Mesenchymal stem cell (in vitro differentiated cells and primary cell): Measurements from ENCODE around the gene TBC1D10A.
A peak's percentile ranks its signal among the peaks of the same experiment; 100 is the strongest.

ENCODE experiments used
- DNase-seq: peaks from one replicate; pipeline ENCODE4 v3.0.0-alpha.2; 2013
- H2AFZ ChIP-seq: one replicate; pipeline ENCODE4 v1.6.1; 2013; ENCODE audit warnings: low read depth, mild to moderate bottlenecking, control low read depth, inconsistent platforms, low read length, moderate library complexity
- H2AK5ac ChIP-seq: 2 replicates; pipeline ENCODE4 v1.6.1; 2013; ENCODE audit warnings: low read length, moderate library complexity, mild to moderate bottlenecking, inconsistent platforms; ENCODE audit not compliant: severe bottlenecking
- H2BK120ac ChIP-seq: one replicate; pipeline ENCODE4 v1.6.1; 2013; ENCODE audit warnings: low read depth, mild to moderate bottlenecking, inconsistent platforms, low read length, moderate library complexity
- H2BK12ac ChIP-seq, 2 experiments: one replicate each; pipeline ENCODE4 v1.6.1; 2013; ENCODE audit warnings: inconsistent platforms in 2 of 2, low read length in 2 of 2, mild to moderate bottlenecking in 2 of 2, moderate library complexity in 2 of 2, control low read depth in 1 of 2
- H2BK15ac ChIP-seq: one replicate; pipeline ENCODE4 v1.6.1; 2013; ENCODE audit warnings: mild to moderate bottlenecking, low read depth, inconsistent platforms; ENCODE audit not compliant: poor library complexity, severe bottlenecking
- H2BK5ac ChIP-seq: 2 replicates; pipeline ENCODE4 v1.6.1; 2013; ENCODE audit warnings: low read depth, mild to moderate bottlenecking, low read length, control low read depth, inconsistent platforms; ENCODE audit not compliant: poor library complexity, severe bottlenecking
- H3K14ac ChIP-seq, 2 experiments: one replicate each; pipeline ENCODE4 v1.6.1; 2013; ENCODE audit warnings: inconsistent platforms in 2 of 2, low read length in 2 of 2, control low read depth in 1 of 2, mild to moderate bottlenecking in 1 of 2, moderate library complexity in 1 of 2
- H3K18ac ChIP-seq, 2 experiments: one replicate each; pipeline ENCODE4 v1.6.1; 2013; ENCODE audit warnings: inconsistent platforms in 2 of 2, low read length in 2 of 2, control low read depth in 1 of 2, low read depth in 1 of 2, mild to moderate bottlenecking in 1 of 2
- H3K23ac ChIP-seq, 2 experiments: one replicate each; pipeline ENCODE4 v1.6.1; 2013; ENCODE audit warnings: inconsistent platforms in 2 of 2, low read length in 2 of 2, mild to moderate bottlenecking in 2 of 2, moderate library complexity in 2 of 2, control low read depth in 1 of 2
- H3K27ac ChIP-seq: 2 replicates; pipeline ENCODE4 v1.5.1; 2013; ENCODE audit warnings: mild to moderate bottlenecking, moderate library complexity, low read length, control low read depth, inconsistent platforms; ENCODE audit not compliant: poor library complexity, severe bottlenecking
- H3K27me3 ChIP-seq, 2 experiments: 2 replicates each; pipeline versions ENCODE4 v1.6.1 to v1.7.0; 2013; ENCODE audit warnings: low read length in 2 of 2, mild to moderate bottlenecking in 2 of 2, moderate library complexity in 2 of 2, control low read depth in 1 of 2, inconsistent platforms in 1 of 2; ENCODE audit not compliant: control insufficient read depth in 1 of 2, insufficient read depth in 1 of 2
- H3K36me3 ChIP-seq, 2 experiments: 2 replicates each; pipeline versions ENCODE4 v1.6.1 to v1.7.0; 2013; ENCODE audit warnings: low read length in 2 of 2, control low read depth in 1 of 2, inconsistent platforms in 1 of 2, low read depth in 1 of 2, mild to moderate bottlenecking in 1 of 2; ENCODE audit not compliant: insufficient read depth in 2 of 2, control insufficient read depth in 1 of 2
- H3K4ac ChIP-seq, 2 experiments: one replicate each; pipeline ENCODE4 v1.6.1; 2013; ENCODE audit warnings: inconsistent platforms in 2 of 2, low read length in 2 of 2, mild to moderate bottlenecking in 2 of 2, moderate library complexity in 2 of 2, control low read depth in 1 of 2, low read depth in 1 of 2
- H3K4me1 ChIP-seq: 2 replicates; pipeline ENCODE4 v1.6.1; 2013; ENCODE audit warnings: low read depth, low read length, control low read depth; ENCODE audit not compliant: control insufficient read depth, insufficient read depth
- H3K4me2 ChIP-seq: 2 replicates; pipeline ENCODE4 v1.6.1; 2013; ENCODE audit warnings: low read length, mild to moderate bottlenecking, inconsistent platforms; ENCODE audit not compliant: poor library complexity, severe bottlenecking
- H3K4me3 ChIP-seq, 2 experiments: 2 replicates each; pipeline versions ENCODE4 v1.5.1 to v1.7.0; 2013; ENCODE audit warnings: low read length in 2 of 2, mild to moderate bottlenecking in 2 of 2, control low read depth in 1 of 2, low read depth in 1 of 2; ENCODE audit not compliant: insufficient read depth in 1 of 2
- H3K79me1 ChIP-seq: replicated peaks from 2 replicates; pipeline ENCODE4 v1.6.1; 2013; ENCODE audit warnings: mild to moderate bottlenecking, control low read depth, low read length, inconsistent platforms; ENCODE audit not compliant: poor library complexity, severe bottlenecking
- H3K9ac ChIP-seq: 2 replicates; pipeline ENCODE4 v1.7.0; 2013; ENCODE audit warnings: mild to moderate bottlenecking, low read length, moderate library complexity
- H3K9me3 ChIP-seq: 2 replicates; pipeline ENCODE4 v1.7.0; 2013; ENCODE audit warnings: mild to moderate bottlenecking, low read length; ENCODE audit not compliant: control insufficient read depth
- H4K8ac ChIP-seq: one replicate; pipeline ENCODE4 v1.6.1; 2013; ENCODE audit warnings: inconsistent platforms, mild to moderate bottlenecking, low read length, moderate library complexity
- H4K91ac ChIP-seq: one replicate; pipeline ENCODE4 v1.6.1; 2013; ENCODE audit warnings: mild to moderate bottlenecking, low read length, inconsistent platforms
- WGBS: methylation state at CpG from one replicate; pipeline ENCODE4 v1.1.7; 2013; ENCODE audit warnings: mixed read lengths; 5-methylcytosine and 5-hydroxymethylcytosine counted together

The TBC1D10A gene

GRCh38 chr22:30272781-30273601 lies 53.8 kb downstream of the TBC1D10A start:
- Histone ChIP-seq H3K23ac (no peak overlapping the region), H2AFZ (no peak overlapping the region), H3K4ac (no peak overlapping the region), H2BK5ac (no peak overlapping the region), H2AK5ac (no peak overlapping the region), H3K9me3 (no peaks in the 10 kb centered on the region), H3K4me3 (no peak overlapping the region), H3K4me1 (peaks cover 6% of the 10 kb centered on the region), H3K79me1 (no peaks in the 10 kb centered on the region), H3K18ac (no peak overlapping the region), H3K9ac (no peak overlapping the region), H4K91ac (no peak overlapping the region), H3K4me2 (no peak overlapping the region), H4K8ac (no peak overlapping the region), H2BK120ac (no peak overlapping the region), H2BK15ac (no peak overlapping the region), H2BK12ac (no peak overlapping the region), H3K27ac (no peak overlapping the region), H3K27me3 (no peaks in the 10 kb centered on the region), H3K14ac (no peak overlapping the region), H3K36me3 (peaks cover 0 to 4% of the 10 kb centered on the region in 2 experiments)
- 84% methylated on average over 14 of the region's 16 CpGs for WGBS
- DNase-seq: no peak

GRCh38 chr22:30270832-30271231 lies 55.9 kb downstream of the TBC1D10A start:
- Histone ChIP-seq H3K4me3 (no peak overlapping the region), H3K23ac (no peak overlapping the region), H4K8ac (no peak overlapping the region), H3K36me3 (peaks cover 0 to 3% of the 10 kb centered on the region in 2 experiments), H2BK12ac (no peak overlapping the region), H2BK120ac (no peak overlapping the region), H3K18ac (no peak overlapping the region), H3K9me3 (no peaks in the 10 kb centered on the region), H3K9ac (no peak overlapping the region), H2AFZ (no peak overlapping the region), H3K27ac (no peak overlapping the region), H2BK15ac (no peak overlapping the region), H3K14ac (peak overlapping the region in 1 of 2 experiments; percentile 71), H2BK5ac (no peak overlapping the region), H2AK5ac (no peak overlapping the region), H3K79me1 (no peaks in the 10 kb centered on the region), H3K4me2 (no peak overlapping the region), H3K4me1 (peaks cover 12% of the 10 kb centered on the region), H3K4ac (peak overlapping the region in 1 of 2 experiments; percentile 13), H4K91ac (no peak overlapping the region), H3K27me3 (no peaks in the 10 kb centered on the region)
- 81% methylated on average over 16 of the region's 16 CpGs for WGBS
- peak; percentile 66 for DNase-seq

- no peaks in the 10 kb centered on the region for H3K79me1 ChIP-seq
- H2BK120ac ChIP-seq: no peak overlapping the region
- H3K9me3 ChIP-seq: no peaks in the 10 kb centered on the region
- H3K4me1 ChIP-seq: peaks cover 17% of the 10 kb centered on the region
- DNase-seq: no peak
- H3K27ac ChIP-seq: no peak overlapping the region
- H3K4me2 ChIP-seq: no peak overlapping the region
- H3K9ac ChIP-seq: no peak overlapping the region
- WGBS: 89% methylated on average over 8 of the region's 8 CpGs
- no peak overlapping the region for H3K23ac ChIP-seq
- no peak overlapping the region for H2AK5ac ChIP-seq
- no peaks in the 10 kb centered on the region for H3K27me3 ChIP-seq
- H2BK15ac ChIP-seq: no peak overlapping the region
- no peak overlapping the region for H3K4me3 ChIP-seq
- H3K14ac ChIP-seq: no peak overlapping the region
- H3K4ac ChIP-seq: no peak overlapping the region
- H4K8ac ChIP-seq: no peak overlapping the region
- no peaks in the 10 kb centered on the region for H3K36me3 ChIP-seq
- no peak overlapping the region for H2AFZ ChIP-seq
- H3K18ac ChIP-seq: no peak overlapping the region
- no peak overlapping the region for H2BK5ac ChIP-seq
- no peak overlapping the region for H2BK12ac ChIP-seq
- no peak overlapping the region for H4K91ac ChIP-seq
These were observed 58.4 kb downstream of the TBC1D10A start for GRCh38 chr22:30268331-30268730.

GRCh38 chr22:30267382-30268302 lies 59.1 kb downstream of the TBC1D10A start:
- no peak overlapping the region for H3K4ac ChIP-seq
- no peak overlapping the region for H3K27ac ChIP-seq
- no peak overlapping the region for H3K9ac ChIP-seq
- H3K9me3 ChIP-seq: no peaks in the 10 kb centered on the region
- no peak overlapping the region for H2AK5ac ChIP-seq
- 95% methylated on average over 13 of the region's 14 CpGs for WGBS
- H2BK120ac ChIP-seq: no peak overlapping the region
- no peak overlapping the region for H3K4me3 ChIP-seq
- H3K23ac ChIP-seq: no peak overlapping the region
- H3K79me1 ChIP-seq: no peaks in the 10 kb centered on the region
- no peak overlapping the region for H4K91ac ChIP-seq
- H3K36me3 ChIP-seq: no peaks in the 10 kb centered on the region
- no peak for DNase-seq
- peaks cover 22% of the 10 kb centered on the region for H3K4me1 ChIP-seq
- H2BK12ac ChIP-seq: no peak overlapping the region
- no peak overlapping the region for H2BK5ac ChIP-seq
- H2BK15ac ChIP-seq: no peak overlapping the region
- no peaks in the 10 kb centered on the region for H3K27me3 ChIP-seq
- H3K4me2 ChIP-seq: no peak overlapping the region
- H2AFZ ChIP-seq: no peak overlapping the region
- no peak overlapping the region for H3K14ac ChIP-seq
- no peak overlapping the region for H3K18ac ChIP-seq
- H4K8ac ChIP-seq: no peak overlapping the region
